Epithelial cell of proximal tubule (primary cell): ENCODE results near the gene NRG2. TPM values are rescaled to one million over a fixed set of nuclear protein-coding genes. Genes with fewer than 3 reads are reported as not detected.

Experiments
- DNase-seq: peaks from one replicate; pipeline ENCODE4 v3.0.0-alpha.2; 2011; ENCODE audit warnings: low read depth
- H3K4me3 ChIP-seq: 2 replicates; pipeline ENCODE4 v1.5.1; 2011; ENCODE audit warnings: low read depth, mild to moderate bottlenecking, low read length
- CTCF ChIP-seq: conservative IDR thresholded peaks from 2 replicates; pipeline ENCODE4 v1.5.1; 2012; ENCODE audit warnings: low read depth, mild to moderate bottlenecking, low read length
- total RNA-seq: library from RNA; depleted of rRNA; stranded (reverse); fragments of >200 nt; gene quantifications from 2 replicates; pipeline ENCODE4 v1.2.3, GENCODE V29; 2015

The NRG2 gene
- total RNA-seq, 1 donor from 2014 or later, result 1.5 TPM

DNA sequence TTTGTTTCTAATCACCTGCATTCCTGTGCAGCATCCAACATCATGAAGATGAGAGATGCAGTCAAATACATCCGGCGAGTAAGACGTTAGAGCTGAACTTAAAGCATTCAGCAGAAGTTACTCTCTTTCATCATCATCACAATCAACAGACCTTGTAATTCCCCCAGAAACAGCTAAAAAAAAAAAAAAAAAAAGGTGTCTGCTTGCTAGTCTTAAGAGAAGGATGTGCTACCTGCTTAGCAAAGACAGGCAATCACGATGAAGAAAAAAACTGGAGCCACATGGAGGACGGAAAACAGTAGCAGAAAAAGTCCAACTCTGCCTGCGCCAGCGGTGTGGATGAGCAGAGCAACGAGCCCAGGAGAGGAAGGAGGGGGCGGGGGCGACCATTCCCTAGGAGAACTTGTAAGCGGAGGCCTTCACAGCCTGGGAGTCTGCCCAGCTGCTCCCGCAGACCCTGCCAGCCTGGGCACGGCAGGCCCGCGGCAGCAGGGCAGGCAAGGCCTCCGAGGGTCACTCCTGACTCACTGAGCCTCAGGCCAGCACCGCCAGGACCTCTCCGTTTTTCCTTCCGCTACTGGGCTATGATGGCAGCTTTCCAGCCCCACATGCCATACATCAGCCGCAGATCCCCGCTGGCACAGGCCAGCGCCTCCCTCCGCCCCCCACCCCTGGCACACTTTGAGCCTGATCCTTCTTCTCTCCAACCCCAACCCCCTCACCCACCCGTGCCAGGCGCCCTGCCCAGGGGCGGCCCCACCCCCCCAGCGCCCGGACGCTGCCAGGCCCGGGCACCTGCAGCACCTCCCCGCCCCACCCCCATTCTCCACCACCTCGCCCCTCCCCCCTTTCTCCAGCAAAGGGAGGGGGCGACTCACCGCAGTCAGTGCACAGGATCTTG is 1.4 kb downstream of the NRG2 start:
- peak overlapping the region; percentile 56 for H3K4me3 ChIP-seq
- DNase-seq, result no peak
- TF ChIP-seq CTCF, result no peak

DNA sequence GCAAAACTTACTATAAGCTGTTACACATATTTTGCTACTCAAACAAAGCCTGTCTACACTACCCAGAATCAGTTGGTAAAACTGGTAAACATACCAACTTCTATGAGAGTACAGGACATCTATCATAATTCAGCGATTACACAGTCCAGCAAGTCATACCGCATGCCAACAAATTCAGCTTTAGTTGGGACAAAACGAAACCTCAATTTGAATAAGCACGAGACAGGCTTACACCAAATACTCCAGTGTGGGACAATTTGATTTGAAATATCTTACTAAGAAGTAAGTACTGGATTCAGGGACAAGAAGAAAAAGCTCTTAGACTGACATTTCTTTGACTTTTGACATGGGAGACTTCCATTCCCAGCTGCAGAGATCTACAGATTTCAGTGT is 2.0 kb downstream of the NRG2 start:
- no peak for DNase-seq
- TF ChIP-seq CTCF, result no peak
- H3K4me3 ChIP-seq, result peak overlapping the region; percentile 56

GRCh38 chr5:140040358-140040757 is 2.7 kb downstream of the NRG2 start:
- DNase-seq, result no peak
- TF ChIP-seq CTCF, result no peak

DNA sequence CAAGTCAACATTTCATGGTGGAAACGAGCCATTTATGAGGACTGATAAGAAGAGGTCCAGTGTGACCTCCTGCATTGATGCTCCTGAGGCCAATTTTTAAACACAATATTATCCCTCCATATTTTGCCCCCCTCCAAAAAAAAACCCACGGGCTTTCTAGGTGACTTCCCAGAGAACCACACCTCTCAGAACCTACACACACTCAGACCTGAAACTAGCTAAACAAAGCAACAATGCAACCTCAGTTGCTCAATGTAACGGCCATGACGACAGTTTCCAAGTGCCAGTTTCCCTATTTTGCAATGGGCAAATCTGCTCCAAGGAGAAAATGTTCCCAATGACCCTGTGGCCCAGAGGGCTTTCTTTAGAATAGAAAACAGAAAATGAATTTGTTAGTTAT is 3.5 kb downstream of the NRG2 start:
- no peak for TF ChIP-seq CTCF
- DNase-seq, result no peak
- H3K4me3 ChIP-seq, result no peak overlapping the region

More at GRCh38 chr5:140040358-140040757, 2.7 kb downstream of the NRG2 start:
- H3K4me3 ChIP-seq, result no peak overlapping the region

DNA sequence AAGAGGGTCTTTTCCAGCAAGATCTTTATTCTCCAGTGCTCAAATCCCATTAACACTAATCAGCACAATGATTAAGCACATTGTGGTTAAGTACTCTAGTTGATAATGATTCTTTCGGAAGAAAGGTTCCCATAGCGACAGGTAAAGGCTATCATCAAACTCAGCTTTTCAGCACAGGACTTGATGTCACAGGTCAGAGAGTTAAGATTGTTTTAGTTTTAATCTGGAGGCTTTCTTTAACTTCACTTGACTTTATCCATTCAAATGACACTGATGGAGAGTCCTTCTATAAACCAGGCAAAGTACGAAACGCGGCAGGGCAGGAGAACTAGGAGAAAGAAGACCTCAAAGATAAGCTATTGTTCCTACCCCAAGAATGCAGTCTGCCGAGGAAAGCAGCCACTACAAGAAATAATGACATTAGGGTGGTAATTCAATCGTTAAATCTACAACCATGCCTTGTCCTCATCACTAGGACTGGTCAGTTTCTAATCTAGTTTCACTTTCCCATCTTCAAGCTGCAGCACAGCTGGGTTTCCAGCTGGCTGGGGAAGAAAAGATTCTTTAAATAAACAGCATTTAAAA is 4.6 kb downstream of the NRG2 start:
- no peak for TF ChIP-seq CTCF
- no peak for DNase-seq
- peak overlapping the region; percentile 55 for H3K4me3 ChIP-seq

DNA sequence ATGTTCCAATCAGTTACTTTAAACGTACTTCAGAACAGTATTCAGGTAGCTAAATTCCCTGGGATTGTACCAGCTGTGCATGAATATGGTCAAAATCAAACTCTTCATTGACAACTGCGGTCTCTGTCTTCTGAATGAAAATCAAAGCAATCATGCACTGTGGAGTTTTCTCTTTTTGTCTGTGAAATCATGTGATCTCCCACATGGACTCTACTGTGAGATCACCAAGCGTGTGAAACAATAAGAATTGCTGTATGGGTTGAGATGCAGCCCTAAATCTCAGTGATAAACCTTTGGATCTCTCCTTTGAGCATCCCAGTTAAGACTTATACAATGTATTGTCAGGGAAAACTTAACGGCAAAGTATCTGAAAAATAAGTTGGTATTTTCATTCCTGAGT is 6.1 kb downstream of the NRG2 start:
- no peak for DNase-seq
- no peak overlapping the region for H3K4me3 ChIP-seq
- TF ChIP-seq CTCF, result no peak

DNA sequence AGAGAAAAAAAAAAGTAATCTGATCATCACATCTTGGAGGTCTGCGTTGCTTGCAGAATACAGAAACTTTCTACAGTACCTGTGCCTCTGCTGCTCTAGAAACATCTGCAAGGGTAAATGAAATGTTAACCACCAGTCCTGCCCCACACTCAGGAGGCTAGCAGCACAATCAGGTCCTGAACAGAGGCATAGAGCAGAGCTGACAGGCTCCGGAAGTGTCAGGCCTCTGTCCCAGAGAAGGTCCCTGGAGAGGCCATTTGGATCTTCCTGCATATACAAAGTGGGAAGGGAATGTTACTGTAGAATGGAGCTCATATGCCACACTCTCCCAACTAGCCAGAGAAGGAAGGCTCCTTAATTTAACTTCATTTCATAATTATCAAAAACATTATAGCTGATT is 7.2 kb downstream of the NRG2 start:
- TF ChIP-seq CTCF, result no peak
- no peak overlapping the region for H3K4me3 ChIP-seq
- DNase-seq, result no peak
